Measurements from ENCODE around the gene ORAI2.
"Not testable (repeated sequence)": the region's sequence is repeated elsewhere in the genome, so short reads cannot be mapped to it uniquely, and the experiment has no call there.

ORAI2 gene

DNA sequence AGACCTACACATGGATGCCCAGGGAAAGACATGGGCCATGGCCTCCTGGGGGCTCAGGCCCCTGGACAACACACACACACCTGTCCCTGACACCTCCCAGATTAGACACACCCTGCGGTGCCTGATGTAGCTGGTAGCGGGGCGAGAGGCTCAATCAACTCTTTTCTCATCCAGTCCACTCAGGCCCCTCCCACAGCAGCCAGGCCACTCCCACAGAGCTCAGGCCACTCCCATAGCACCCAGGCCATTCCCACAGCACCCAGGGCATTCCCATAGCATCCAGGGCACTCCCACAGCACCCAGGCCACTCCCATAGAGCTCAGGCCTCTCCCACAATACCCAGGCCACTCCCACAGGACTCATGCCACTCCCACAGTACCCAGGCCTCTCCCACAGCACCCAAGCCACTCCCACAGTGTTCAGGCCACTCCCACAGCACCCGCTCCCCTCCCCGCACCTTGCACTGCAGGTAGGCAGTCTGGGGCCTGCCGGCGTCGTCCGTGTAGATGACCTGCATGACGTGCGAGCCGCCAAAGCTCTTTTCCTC, 57.2 kb downstream of the ORAI2 start:
- ATAC-seq: peak; percentile 47
- H3K9me3 Mint-ChIP-seq, H3K4me1 Mint-ChIP-seq, H3K27ac Mint-ChIP-seq, H3K4me3 Mint-ChIP-seq, H3K27me3 Mint-ChIP-seq: not testable (repeated sequence)
- peak; percentile 50 to 60 for DNase-seq

DNA sequence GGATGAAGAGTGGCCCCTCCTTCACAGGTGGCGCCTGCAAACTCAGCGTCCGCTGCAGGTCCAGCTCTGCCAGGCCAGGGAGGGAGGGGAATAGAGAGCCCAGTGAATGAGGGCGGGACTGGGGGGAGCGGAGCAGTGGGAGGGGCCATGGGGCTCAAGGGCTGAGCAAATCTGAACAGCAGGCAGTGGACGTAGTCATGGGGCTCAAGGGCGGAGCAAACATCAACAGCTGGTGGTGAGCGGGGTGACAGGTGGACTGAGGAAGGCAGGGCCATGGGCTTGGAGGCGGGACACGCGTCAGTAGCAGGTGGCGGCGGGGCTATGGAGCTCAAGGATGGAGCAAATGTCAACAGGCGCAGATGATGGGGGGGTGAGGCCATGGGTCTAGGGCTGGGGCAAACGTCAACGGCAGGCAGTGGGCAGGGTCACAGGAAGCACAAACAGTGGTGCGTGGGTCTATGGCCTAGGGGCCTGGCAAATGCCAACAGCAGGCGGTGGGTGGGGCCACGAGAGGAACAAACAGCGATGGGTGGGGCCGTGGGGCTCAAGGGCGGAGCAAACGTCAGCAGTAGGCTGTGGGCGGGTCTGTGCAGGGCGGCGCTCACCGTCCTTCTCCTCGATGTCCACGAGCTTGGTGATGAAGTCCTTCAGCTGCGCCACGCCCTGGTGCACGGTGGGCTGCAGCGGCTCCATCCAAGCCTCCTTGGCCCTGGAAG, 60.0 kb downstream of the ORAI2 start:
- H3K27ac Mint-ChIP-seq, H3K4me3 Mint-ChIP-seq, H3K27me3 Mint-ChIP-seq, DNase-seq, H3K9me3 Mint-ChIP-seq, H3K4me1 Mint-ChIP-seq: not testable (repeated sequence)
- peak; percentile 53 for ATAC-seq

DNA sequence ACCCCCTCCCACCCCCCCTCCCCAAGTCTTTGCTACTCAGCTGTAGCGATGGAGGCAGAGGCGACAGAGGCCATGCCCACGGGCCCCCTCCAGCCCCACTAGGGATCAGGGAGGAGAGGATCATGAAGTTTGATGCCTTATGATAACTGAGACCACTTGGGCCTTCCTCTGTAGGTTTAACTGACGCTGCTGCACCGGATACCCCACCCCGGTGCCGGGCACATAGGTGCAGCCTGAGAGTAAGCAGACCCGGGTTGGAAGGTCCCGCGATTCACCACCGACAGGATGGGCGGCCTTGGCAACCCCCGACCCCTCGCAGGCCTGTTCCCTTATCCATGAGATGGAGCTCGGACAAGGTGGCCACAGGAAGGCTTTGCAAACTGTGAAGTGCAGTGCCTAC, 60.7 kb downstream of the ORAI2 start:
- ATAC-seq (peak; percentile 30), DNase-seq (peak in 1 of 2 donors; percentile 56)
- H3K4me3 Mint-ChIP-seq, H3K27me3 Mint-ChIP-seq, H3K9me3 Mint-ChIP-seq, H3K4me1 Mint-ChIP-seq, H3K27ac Mint-ChIP-seq: not testable (repeated sequence)

DNA sequence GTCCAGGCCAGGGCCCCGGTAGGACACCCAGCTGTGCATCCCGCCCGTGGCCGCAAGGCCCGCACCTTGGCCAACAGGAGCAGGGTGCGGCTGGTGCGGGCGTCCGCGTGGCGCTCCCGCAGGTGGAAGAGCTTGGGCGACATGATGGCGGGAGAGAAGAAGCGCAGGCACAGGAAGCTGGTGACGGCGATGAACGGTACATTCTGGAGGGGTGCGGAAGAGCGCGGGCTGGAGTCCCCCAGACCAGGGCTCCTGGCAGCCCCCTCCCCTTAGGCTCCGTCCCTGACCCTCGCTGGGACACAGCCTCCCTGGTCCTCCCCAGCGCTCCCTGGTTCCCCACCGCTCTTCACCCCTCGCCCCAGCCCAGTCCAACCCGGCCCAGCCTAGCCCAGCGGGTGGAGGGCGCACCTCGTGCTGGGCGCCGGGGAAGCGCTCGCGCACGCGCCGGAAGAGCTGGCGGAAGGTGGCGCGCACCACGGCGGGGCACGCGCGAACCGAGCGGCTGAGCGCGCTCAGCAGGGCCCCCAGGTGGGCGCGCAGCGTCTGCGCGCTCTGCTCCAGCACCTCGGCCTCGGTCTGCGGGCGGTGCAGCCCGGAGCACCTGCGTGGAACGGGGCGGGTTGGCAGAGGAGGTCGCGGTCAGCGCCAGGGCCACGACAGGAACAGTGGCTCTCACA, 61.2 kb downstream of the ORAI2 start:
- not testable (repeated sequence) for H3K4me3 Mint-ChIP-seq, H3K9me3 Mint-ChIP-seq, H3K4me1 Mint-ChIP-seq, H3K27ac Mint-ChIP-seq, H3K27me3 Mint-ChIP-seq, DNase-seq
- ATAC-seq: peak; percentile 88

DNA sequence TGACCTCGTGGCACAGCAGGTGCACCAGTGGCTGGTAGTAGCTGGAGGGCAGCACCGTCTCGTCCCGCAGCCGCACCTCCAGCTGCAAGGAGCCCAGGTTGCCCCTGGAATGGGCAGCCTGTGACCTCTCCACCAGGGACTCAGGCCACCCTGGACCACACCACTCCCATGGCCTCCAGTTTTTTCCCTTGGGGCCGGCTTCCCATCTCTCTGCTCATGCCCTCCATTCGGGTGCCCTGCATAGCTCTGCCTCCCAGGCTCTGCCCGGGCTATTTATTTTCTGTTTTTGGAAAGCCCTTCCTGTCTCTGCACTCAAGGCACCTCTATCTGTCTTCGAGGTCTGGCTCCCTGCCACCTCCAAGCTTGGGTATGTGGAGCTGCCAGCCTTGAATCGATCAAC, 63.5 kb downstream of the ORAI2 start:
- H3K27me3 Mint-ChIP-seq, H3K9me3 Mint-ChIP-seq, ATAC-seq, H3K27ac Mint-ChIP-seq, DNase-seq, H3K4me1 Mint-ChIP-seq, H3K4me3 Mint-ChIP-seq: not testable (repeated sequence)

DNA sequence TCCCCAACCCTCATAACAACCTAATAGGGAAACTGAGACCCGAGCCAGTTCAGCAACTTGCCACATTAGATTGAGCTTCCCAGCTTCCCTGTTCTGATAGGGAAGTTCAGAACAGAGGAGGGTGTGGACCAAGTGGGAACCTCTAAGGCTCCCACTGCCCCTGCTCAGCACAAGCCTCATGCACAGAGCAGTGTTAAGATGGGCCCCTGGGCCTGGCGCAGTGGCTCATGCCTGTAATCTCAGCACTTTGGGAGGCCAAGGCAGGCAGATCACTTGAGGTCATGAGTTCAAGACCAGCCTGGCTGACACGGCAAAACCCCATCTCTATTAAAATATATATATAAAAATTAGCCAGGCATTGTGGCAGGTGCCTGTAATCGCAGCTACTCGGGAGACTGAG, 63.9 kb downstream of the ORAI2 start:
- not testable (repeated sequence) for H3K27me3 Mint-ChIP-seq, H3K4me3 Mint-ChIP-seq, H3K27ac Mint-ChIP-seq, H3K4me1 Mint-ChIP-seq, DNase-seq, ATAC-seq, H3K9me3 Mint-ChIP-seq

DNA sequence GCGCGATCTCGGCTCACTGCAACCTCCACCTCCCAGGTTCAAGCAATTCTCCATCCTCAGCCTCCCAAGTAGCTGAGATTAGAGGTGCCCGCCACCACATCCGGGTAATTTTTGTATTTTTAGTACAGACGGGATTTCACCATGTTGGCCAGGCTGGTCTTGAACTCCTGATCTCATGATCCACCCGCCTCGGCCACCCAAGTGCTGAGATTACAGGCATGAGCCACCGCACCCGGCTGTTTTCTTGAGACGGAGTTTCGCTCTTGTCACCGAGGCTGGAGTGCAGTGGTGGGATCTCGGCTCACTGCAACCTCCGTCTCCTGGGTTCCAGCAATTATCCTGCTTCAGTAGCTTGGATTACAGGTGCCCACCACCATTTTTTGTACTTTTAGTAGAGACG, 64.9 kb downstream of the ORAI2 start:
- not testable (repeated sequence) for H3K4me3 Mint-ChIP-seq, H3K27ac Mint-ChIP-seq, H3K27me3 Mint-ChIP-seq, DNase-seq, H3K9me3 Mint-ChIP-seq, H3K4me1 Mint-ChIP-seq, ATAC-seq

DNA sequence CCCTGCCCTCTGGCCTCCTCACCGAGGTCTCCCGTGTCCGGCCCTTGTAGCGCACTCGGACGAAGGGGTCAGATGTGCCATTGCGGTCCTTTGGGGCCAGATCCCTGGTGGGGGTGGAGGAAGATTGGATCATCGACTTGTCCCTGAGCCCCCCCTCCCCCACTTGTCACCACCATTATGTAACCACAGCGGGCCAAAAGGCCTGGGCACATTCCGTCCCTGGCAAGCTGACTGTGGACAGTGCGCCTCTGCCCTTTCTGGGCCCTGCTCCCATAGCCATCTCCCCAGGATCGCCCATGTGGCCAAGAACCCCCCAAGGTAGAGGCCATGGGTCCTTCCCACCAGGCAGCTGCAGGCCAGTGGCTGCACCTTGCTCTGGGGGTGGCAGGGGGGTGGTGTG, 69.8 kb downstream of the ORAI2 start:
- not testable (repeated sequence) for H3K27ac Mint-ChIP-seq, DNase-seq, H3K4me1 Mint-ChIP-seq, ATAC-seq, H3K4me3 Mint-ChIP-seq, H3K27me3 Mint-ChIP-seq, H3K9me3 Mint-ChIP-seq

DNA sequence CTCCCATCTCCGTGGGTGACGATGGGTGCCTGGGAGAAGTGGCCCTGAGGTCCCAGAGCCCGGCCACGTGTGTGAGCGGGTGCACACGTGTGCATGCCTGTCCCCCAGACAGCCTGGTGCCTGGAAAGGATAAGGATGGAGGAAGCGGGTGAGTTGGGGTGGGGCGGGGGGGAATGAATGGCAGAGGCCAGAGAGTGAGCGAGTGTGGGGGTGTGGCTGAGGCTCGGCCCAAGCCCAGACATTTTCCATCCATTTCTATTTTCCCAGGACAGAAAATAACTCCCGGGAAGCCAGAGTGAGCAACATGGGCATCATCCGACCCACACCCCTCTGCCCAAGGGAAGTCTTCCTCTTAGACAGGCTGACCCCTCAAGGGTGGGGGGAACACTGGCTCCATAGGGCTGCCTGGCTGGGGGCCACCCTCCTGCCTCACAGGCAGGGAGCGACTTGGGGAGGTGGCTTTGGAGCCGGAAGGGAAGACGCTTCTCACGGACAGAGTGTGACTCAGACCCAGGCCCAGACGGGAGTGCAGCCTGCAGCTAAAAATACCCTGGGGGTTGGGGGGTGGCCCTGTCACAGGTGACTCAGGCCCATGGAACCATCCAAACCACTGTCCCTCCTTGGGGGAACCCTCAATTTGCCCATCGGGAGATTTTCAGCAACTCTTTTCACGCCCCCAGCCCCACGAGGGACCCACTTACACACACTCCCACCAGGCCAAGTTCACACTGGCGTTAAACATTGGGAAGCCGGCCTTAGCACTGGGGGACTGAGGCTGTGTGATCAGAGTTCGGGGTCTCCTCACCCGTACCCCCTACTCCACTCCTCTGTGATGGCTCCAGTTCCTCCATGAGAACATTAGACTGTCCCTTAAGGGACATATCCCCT, 72.2 kb downstream of the ORAI2 start:
- peak; percentile 15 for ATAC-seq
- not testable (repeated sequence) for DNase-seq, H3K4me1 Mint-ChIP-seq, H3K27ac Mint-ChIP-seq, H3K9me3 Mint-ChIP-seq, H3K27me3 Mint-ChIP-seq, H3K4me3 Mint-ChIP-seq

Measured in stimulated activated naive CD8-positive, alpha-beta T cell treated with anti-CD3 and anti-CD28 coated beads, Interleukin-15, amount 100 ng/mL, for 72 hours (primary cell).